Measurements from ENCODE around the gene RNASE13. TPM values are rescaled to one million over a fixed set of nuclear protein-coding genes. Genes with fewer than 3 reads are reported as not detected.

RNASE13 gene
- polyA plus RNA-seq, 2 of the 4 experiments (the other 2 are of a cell fraction): not detected

DNA sequence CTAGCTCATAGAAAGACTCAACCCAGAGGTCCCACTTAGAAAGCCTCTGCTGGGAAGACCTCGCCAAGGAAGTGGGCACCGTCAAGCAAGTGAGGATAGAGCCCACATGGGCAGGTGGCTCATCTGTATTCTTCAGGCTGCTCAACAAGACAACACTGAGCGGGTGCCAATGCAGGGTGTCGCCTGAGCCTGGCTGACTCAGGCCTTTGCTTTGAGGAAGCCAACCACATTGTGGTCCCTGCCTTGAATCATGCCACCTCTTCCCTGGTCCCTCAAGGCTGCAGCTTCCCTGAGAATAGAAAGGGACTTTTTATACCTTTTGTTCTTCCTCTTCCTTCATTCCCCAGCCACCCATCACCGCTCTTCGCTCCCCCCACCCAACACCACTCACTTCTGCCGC, 2.1 kb upstream of the RNASE13 start (continued):
- TF ChIP-seq MYC (IDR thresholded peaks at IDR 0.05; ENCODE audit: borderline replicate concordance, low read length) (no peak), POLR2AphosphoS2 (conservative IDR thresholded peaks at IDR 0.05; ENCODE audit: low read length) (no peak)

GRCh38 chr14:21033133-21033698, 1.4 kb downstream of the RNASE13 start:
- no peaks in the 10 kb centered on the region for H3K4me1 ChIP-seq
- no peak for TF ChIP-seq KDM5A (IDR thresholded peaks at IDR 0.05)
- no peak for TF ChIP-seq NFE2L2 (conservative IDR thresholded peaks at IDR 0.05; ENCODE audit: low read length)
- TF ChIP-seq EHF (CRISPR knock-in tag; IDR thresholded peaks at IDR 0.05): no peak
- TF ChIP-seq, protein P1, sequence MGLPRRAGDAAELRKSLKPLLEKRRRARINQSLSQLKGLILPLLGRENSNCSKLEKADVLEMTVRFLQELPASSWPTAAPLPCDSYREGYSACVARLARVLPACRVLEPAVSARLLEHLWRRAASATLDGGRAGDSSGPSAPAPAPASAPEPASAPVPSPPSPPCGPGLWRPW (IDR thresholded peaks at IDR 0.05): no peak
- no peak overlapping the region for H3K4me3 ChIP-seq
- H3K27ac ChIP-seq: no peak overlapping the region
- no peak for DNase-seq (ENCODE audit: low read depth in 1 of 2, low spot score in 1 of 2)
- FAIRE-seq: no peak
- 33% methylated on average over 4 of the region's 4 CpGs for WGBS (ENCODE audit: missing lambda C conversion rate)
- no peaks in the 10 kb centered on the region for H3K9me3 ChIP-seq
- no peak overlapping the region for H3K4me2 ChIP-seq
- CTCF ChIA-PET: interaction anchor here (0.6 to 12.5 kb wide), 4 partner anchors 17 to 574 kb away, joined by 3 to 210 read pairs (median 12); no protein-coding TSS in a partner anchor
- no peak for ATAC-seq
- POLR2A ChIA-PET: no interaction called here

DNA sequence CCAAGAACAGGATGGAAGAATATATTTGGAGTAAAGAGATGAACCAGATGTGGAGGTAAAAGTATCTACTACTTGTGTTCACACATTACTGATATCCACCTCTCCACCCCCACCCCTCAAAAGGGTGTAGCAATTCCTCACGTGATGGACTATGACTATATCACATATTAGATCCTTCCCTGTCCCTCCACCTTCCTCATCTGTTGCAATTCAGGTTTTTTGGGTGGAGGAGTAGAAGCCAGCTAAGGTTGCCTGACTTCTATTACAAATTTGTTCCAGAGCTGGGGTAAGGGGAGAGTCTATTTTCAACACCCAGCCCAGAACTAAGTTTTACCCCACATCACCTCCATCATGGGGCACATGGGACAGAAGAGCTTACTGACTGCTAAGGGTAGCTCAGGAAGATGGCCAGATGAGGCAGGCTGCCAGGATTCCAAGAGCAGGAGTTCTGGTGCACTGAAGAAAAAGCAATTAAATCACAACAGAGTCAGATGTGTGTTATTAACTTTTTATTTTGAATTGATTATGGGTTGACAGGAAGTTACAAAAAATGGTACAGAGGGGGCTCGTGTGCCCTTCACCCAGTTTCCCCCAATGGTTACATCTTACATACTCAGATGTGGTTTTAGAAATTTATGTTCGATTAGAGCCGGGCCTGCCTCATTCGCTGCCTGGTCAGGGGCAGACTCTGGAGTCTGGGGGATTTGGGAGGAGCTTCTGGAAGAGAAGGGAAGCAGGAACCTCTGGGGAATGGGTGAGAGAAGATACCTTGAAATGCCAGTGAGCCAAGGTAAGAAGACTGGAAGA, 2.1 kb downstream of the RNASE13 start:
- DNase-seq (ENCODE audit: low read depth in 1 of 2, low spot score in 1 of 2): no peak
- no peak for FAIRE-seq

More for the DNA sequence above, 2.1 kb downstream of the RNASE13 start:
- ChIA-PET POLR2A (no interaction called here), CTCF (interaction anchor here (0.6 to 12.5 kb wide), 8 partner anchors 7 to 574 kb away, joined by 3 to 210 read pairs (median 8); no protein-coding TSS in a partner anchor)
- Histone ChIP-seq H3K4me1 (no peaks in the 10 kb centered on the region), H3K27ac (no peak overlapping the region), H3K4me2 (no peak overlapping the region), H3K9me3 (no peaks in the 10 kb centered on the region), H3K4me3 (no peak overlapping the region)
- 39% methylated on average over 5 of the region's 5 CpGs for WGBS (ENCODE audit: missing lambda C conversion rate)
- no peak for TF ChIP-seq CBX2 (IDR thresholded peaks at IDR 0.05; ENCODE audit: borderline replicate concordance, low read depth)
- no peak for TF ChIP-seq BHLHE40 (IDR thresholded peaks at IDR 0.05; ENCODE audit: low read depth, low read length)
- TF ChIP-seq, protein P2, sequence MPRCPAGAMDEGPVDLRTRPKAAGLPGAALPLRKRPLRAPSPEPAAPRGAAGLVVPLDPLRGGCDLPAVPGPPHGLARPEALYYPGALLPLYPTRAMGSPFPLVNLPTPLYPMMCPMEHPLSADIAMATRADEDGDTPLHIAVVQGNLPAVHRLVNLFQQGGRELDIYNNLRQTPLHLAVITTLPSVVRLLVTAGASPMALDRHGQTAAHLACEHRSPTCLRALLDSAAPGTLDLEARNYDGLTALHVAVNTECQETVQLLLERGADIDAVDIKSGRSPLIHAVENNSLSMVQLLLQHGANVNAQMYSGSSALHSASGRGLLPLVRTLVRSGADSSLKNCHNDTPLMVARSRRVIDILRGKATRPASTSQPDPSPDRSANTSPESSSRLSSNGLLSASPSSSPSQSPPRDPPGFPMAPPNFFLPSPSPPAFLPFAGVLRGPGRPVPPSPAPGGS (IDR thresholded peaks at IDR 0.05): no peak
- TF ChIP-seq POLR2A (IDR thresholded peaks at IDR 0.05; ENCODE audit: low read length): no peak
- no peak for TF ChIP-seq POLR2AphosphoS2 (conservative IDR thresholded peaks at IDR 0.05; ENCODE audit: low read length)
- TF ChIP-seq, protein P3, sequence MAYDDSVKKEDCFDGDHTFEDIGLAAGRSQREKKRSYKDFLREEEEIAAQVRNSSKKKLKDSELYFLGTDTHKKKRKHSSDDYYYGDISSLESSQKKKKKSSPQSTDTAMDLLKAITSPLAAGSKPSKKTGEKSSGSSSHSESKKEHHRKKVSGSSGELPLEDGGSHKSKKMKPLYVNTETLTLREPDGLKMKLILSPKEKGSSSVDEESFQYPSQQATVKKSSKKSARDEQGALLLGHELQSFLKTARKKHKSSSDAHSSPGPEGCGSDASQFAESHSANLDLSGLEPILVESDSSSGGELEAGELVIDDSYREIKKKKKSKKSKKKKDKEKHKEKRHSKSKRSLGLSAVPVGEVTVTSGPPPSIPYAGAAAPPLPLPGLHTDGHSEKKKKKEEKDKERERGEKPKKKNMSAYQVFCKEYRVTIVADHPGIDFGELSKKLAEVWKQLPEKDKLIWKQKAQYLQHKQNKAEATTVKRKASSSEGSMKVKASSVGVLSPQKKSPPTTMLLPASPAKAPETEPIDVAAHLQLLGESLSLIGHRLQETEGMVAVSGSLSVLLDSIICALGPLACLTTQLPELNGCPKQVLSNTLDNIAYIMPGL (CRISPR knock-in tag; IDR thresholded peaks at IDR 0.05; ENCODE audit: borderline replicate concordance): no peak
- TF ChIP-seq SREBF2 (IDR thresholded peaks at IDR 0.05): no peak
- TF ChIP-seq HOXB5 (CRISPR knock-in tag; IDR thresholded peaks at IDR 0.05): no peak
- TF ChIP-seq ATOH8 (CRISPR knock-in tag; IDR thresholded peaks at IDR 0.05; ENCODE audit: low read depth): no peak
- TF ChIP-seq JUN (IDR thresholded peaks at IDR 0.05): no peak
- TF ChIP-seq TP53 (CRISPR knock-in tag; IDR thresholded peaks at IDR 0.05): no peak
- no peak for TF ChIP-seq MAZ (IDR thresholded peaks at IDR 0.05; ENCODE audit: borderline replicate concordance, low read depth, low read length)
- TF ChIP-seq MYC (IDR thresholded peaks at IDR 0.05; ENCODE audit: borderline replicate concordance, low read length): no peak
- TF ChIP-seq, protein P1 (IDR thresholded peaks at IDR 0.05): no peak
- TF ChIP-seq EP300 (IDR thresholded peaks at IDR 0.05): no peak
- no peak for TF ChIP-seq GATA3 (IDR thresholded peaks at IDR 0.05; ENCODE audit: borderline replicate concordance)
- no peak for ATAC-seq

Data from A549 (cell line).